Amygdala (tissue), 56 donors: ENCODE data around the gene THYN1.
"Not testable (repeated sequence)": the region's sequence is repeated elsewhere in the genome, so short reads cannot be mapped to it uniquely, and the experiment has no call there.

Experiments
- DNase-seq, 56 donors: peaks; one replicate each; lab custom pipeline; 2025; lab: John Stamatoyannopoulos, UW

THYN1 gene

DNA sequence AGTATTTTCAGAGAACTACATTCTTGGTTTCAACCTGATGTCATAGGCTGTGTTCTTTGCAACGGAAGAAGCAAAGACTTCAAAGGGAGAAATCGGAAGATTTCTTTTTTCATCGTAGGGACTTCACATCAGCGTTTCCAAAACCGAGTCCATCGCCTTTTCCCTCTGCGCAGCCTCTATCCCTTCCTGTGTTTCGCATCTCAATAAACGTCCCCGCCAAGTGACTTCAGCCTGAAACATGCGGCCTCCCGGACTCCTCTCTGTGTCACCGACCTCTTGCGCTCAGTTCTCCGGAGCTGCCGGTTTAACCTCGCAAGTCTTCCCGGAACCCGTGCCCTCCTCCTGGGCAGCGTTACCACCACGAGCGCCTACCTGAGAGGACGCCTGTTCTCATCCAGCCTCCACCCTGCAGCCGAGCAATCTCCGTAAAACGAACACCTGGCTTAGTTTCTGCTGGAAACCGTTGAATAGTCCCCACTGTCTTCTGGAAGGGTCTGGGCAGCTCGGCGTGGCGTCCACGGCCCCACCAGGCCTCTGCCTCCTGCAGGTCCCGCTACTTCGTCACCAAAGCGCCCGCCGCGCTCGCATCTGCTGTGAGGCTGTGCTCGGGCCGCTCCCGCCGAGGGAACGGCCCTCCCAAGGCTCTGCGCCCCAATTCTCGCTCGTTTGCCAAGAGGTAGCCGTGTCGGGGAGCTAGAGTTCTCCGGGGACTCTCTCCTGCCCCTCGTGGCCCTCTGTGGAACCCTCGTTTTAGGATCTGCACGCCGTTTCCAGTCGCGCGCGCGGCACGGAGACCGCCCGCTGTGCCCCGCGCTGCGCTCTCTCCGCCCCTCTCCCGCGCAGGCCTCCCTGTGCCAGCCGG is 22.6 kb upstream of the THYN1 start, which contains the start of gene GLB1L3:
GLB1L3 (plus strand) TSS at position 846 of the 862 bp plus-strand sequence. CDS start 362 bp downstream, outside the sequence.
- DNase-seq: peak in 29 of 56 donors; percentile 7 to 65 (median 32)

DNA sequence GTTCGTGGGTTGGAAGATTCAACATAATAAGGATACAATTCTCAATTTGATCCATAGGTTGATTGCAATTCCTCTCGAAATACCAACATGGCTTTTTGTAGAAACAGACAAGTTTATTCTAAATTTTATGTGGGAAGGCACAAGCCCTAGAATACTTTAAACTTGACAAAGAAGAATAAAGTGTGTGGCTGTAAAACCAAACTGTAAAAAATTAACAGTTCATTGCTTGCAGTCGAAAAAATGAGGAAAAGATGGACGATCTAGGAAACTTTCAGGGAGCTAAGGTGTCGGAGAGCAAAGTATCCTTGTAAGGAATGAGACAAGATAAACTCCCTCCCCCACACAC is 22.0 kb upstream of the THYN1 start:
- no peak for DNase-seq

GRCh38 chr11:134273317-134273712 is 20.2 kb upstream of the THYN1 start:
- no peak for DNase-seq

DNA sequence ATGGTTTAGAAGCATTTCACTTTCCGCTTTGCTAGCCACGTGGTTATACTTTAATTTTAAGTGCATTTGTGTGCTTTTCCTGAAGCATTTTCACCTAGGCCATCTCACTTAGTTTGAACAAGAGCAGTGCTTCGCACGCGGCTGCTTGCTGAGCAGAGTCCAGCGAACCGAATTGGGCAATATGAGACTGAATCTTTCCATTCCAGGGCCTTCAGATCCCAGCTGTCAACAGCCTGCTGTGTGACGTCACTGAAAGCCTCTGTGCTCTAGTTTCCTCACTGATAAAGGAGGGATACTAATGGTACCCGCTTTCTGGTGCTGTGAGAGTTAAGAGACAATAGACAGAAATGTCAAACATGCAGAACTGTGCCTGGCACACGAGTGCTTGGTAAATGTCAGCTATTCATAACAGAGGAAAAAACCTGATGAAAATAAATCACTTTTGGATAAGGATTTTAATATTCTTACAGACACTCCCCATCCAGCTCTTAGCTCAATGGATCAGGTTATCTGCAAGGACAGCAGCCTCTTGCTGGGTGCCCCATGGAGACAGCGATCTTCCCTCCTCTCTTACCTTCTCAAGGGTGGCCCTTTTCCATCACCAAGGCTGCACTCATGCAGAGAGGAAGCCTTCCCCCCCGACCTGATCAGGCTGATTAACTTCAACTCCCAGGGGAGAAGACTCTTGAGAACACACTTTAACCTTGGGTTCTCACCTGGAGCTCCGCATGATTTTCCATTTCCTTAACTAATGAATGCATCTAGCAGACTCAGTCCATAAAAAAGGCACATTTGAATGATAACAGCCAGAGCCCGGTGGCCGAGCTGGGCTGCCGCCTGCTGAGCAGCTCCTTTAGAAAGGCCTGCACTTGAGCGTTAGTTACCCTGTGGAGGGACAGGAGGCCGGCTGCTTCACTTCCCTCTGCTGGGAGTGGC is 19.5 kb upstream of the THYN1 start:
- no peak for DNase-seq

- no peak for DNase-seq
These were observed 18.8 kb upstream of the THYN1 start for GRCh38 chr11:134271978-134272377.

- no peak for DNase-seq
These were observed 17.1 kb upstream of the THYN1 start for GRCh38 chr11:134270250-134270714.

DNA sequence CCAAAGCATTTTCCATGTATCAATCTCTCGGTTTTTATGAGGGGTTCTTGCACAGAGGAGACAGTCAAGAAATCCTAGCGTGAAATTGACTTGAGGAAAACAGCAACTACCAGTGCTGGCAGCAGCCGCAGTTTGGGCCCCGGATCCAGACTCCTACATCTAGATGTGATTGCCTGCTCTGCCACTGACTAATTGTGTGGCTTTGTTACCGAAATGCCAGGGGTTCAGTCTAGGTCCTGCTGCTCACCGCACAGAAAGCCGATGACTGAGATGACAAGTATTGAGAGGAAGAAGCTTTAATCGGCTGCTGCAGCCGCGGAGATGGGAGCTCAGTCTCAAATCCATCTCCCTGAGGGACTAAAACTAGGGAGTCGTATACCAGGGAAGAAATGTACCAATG is 14.8 kb upstream of the THYN1 start:
- peak in 1 of 56 donors; percentile 15 for DNase-seq

DNA sequence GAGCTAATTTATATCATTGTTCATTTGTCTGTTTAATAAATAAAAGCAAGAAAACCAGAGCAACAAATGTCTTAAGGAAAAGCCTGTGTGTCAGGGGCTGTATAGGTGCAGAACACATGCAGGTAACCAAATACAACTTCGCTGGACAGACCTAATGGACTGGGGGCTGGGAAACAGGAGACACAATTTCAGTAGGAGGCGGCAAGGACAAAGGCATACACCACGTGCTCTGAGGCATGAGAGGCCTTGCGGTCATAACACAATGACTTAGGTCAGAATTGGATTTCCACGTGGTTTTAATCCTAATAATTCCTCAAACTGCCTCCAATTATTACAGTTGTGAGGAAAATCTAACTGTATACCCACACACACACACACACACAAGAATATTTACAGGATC is 14.3 kb upstream of the THYN1 start:
- no peak for DNase-seq

GRCh38 chr11:134266841-134267251 is 13.7 kb upstream of the THYN1 start:
- DNase-seq: no peak

DNA sequence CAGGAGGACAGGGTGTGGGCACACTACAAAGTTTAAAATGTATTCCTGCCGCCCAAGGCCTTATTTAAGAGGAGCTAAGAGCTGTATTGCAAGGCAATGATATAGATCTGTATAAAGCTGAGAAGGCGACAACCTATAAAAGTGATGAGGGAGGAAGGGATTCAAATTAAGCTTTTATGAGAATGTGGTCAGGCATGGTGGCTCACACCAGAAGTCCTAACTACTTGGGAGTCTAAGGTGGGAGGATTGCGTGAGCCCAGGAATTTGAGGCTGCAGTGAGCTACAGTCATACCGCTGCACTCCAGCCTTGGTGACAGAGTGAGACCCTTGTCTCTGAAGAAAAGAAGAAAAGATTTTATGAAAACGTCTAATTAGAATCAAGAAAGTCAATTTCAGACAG is 13.3 kb upstream of the THYN1 start:
- DNase-seq: no peak

- no peak for DNase-seq
These were observed 12.0 kb upstream of the THYN1 start for GRCh38 chr11:134264966-134265764.

DNA sequence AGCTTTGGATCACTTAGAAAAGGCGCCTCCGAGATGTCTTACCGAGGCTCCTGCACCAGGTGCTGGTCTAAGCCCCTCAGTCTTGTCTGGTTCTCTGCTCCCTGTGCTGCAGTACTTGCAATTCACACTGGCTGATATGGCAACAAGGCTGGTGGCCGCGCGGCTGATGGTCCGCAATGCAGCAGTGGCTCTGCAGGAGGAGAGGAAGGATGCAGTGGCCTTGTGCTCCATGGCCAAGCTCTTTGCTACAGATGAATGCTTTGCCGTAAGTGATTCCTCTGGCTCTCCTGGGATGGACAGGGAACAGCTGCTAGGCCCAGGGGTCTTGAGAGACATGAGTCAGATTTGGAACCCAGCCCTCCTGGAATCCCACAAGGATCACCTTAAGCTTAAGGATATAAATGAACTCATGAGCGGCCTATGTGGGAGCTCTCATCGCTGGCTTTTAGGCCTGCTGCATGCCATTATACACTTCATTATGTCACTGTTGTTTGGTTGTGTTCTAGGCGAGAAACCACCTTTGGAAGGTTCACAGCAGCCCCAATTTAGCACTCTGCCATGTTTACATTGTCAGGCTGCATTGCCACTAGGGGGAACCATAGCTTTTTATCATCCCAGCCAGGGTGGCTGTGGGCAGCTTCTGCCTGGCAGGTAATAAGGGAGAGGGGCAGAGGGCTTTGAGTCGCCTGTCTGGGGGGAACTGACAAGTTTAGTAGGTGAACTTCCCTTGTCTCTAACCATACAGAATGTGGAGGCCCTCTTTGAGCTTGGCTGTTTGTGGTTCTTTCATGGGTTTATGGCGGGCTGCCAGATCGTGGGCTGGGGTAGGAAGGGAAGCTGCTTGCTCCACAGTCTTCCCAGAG is 8.7 kb upstream of the THYN1 start:
- DNase-seq: no peak

DNA sequence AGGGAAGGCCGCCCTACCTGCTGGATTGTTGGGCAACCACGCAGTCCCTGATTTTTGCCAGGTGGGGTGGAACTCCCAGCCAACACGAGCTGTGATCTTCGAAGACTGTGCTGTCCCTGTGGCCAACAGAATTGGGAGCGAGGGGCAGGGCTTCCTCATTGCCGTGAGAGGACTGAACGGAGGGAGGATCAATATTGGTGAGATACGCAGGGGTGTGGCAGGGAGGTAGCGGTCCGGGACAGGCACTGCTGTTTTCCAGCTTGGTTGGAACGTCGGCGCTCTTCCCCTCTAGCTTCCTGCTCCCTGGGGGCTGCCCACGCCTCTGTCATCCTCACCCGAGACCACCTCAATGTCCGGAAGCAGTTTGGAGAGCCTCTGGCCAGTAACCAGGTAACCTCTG is 7.8 kb upstream of the THYN1 start:
- no peak for DNase-seq

GRCh38 chr11:134260503-134260902 is 7.4 kb upstream of the THYN1 start:
- DNase-seq: no peak

- DNase-seq: no peak
These were observed 5.4 kb upstream of the THYN1 start for GRCh38 chr11:134258577-134258976.

DNA sequence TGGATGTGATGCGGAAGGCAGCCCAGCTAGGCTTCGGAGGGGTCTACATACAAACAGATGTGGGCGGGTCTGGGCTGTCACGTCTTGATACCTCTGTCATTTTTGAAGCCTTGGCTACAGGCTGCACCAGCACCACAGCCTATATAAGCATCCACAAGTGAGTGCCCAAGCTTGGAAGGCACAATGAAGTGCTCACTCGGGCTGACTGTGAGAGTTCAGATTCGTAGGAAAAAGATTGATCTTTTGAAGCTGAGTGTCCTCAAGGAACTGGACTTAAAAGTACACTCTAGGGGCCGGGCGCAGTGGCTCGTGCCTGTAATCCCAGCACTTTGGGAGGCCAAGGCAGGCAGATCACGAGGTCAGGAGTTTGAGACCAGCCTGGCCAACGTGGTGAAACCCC is 3.9 kb upstream of the THYN1 start:
- DNase-seq: no peak

DNA sequence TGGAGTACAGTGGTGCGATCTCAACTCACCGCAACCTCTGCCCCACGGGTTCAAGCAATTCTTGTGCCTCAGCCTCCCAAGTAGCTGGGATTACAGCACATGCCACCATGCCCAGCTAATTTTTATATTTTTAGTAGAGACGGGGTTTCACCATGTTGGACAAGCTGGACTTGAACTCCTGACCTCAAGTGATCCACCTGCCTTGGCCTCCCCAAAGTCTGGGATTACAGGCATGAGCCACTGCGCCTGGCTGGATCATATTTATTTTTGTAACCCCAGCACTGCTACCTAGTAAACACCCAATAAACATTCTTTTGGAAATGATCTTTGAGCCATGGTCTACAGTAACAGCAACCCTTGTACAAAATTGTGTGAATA is 2.0 kb upstream of the THYN1 start:
- not testable (repeated sequence) for DNase-seq

DNA sequence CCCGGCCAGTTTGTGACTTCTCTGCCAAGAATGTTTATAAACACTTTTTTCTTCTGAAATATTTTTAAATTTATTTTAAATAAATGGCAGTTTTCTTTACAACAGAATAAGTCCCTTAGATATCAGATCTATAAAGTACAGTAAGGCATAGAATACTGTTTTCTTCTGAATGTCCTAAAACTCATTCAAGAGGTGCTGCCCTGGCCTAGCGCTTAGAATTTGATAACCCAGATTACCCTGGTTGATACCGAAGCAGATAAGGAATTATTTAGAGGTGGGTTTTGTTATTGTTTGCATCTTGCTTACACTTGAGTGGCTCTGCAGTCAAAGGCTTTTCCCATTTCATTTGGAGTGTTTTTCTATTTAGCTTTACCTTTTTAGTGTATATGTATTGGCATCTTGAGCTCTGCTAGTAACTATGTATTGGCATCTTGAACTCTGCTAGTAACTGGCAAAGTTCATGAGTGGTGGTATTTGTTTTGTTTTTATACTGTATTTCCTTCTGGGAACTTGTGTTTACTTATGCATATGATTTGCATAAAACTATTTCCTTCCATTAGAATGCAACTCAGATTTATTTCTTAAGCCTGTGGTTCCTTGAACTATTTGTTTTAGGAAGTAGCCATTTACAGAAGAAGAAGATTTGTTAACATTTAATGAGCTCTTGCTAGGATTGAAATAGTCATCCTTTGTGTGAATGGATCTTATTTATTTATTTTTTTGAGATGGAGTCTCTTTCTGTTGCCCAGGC is 1.5 kb upstream of the THYN1 start:
- no peak for DNase-seq
